Activated naive CD8-positive, alpha-beta T cell (primary cell): ENCODE data around the gene CCDC167.
"Not testable (repeated sequence)": the region's sequence is repeated elsewhere in the genome, so short reads cannot be mapped to it uniquely, and the experiment has no call there.

Experiments used
- H3K27ac Mint-ChIP-seq: one replicate; pipeline ENCODE4 v1.8.0; 2021; ENCODE audit warnings: mixed read lengths
- H3K27me3 Mint-ChIP-seq: one replicate; pipeline ENCODE4 v1.8.0; 2021; ENCODE audit warnings: mixed read lengths
- H3K36me3 Mint-ChIP-seq: one replicate; pipeline ENCODE4 v1.8.0; 2021; ENCODE audit warnings: mixed read lengths
- H3K4me1 Mint-ChIP-seq: one replicate; pipeline ENCODE4 v1.8.0; 2021; ENCODE audit warnings: low read depth, mixed read lengths
- H3K4me3 Mint-ChIP-seq: one replicate; pipeline ENCODE4 v1.8.0; 2021; ENCODE audit warnings: mild to moderate bottlenecking, mixed read lengths
- H3K9me3 Mint-ChIP-seq: one replicate; pipeline ENCODE4 v1.8.0; 2021; ENCODE audit warnings: low read depth, mixed read lengths

The CCDC167 gene

GRCh38 chr6:37507077-37507476, 7.4 kb upstream of the CCDC167 start:
- H3K36me3 Mint-ChIP-seq, result no peaks in the 10 kb centered on the region
- no peaks in the 10 kb centered on the region for H3K27me3 Mint-ChIP-seq
- H3K4me3 Mint-ChIP-seq, result no peak overlapping the region
- H3K9me3 Mint-ChIP-seq, result no peaks in the 10 kb centered on the region
- peak overlapping the region; percentile 68 for H3K27ac Mint-ChIP-seq
- peaks cover 79% of the 10 kb centered on the region for H3K4me1 Mint-ChIP-seq

GRCh38 chr6:37506479-37506878, 6.8 kb upstream of the CCDC167 start:
- no peaks in the 10 kb centered on the region for H3K36me3 Mint-ChIP-seq
- H3K9me3 Mint-ChIP-seq, result no peaks in the 10 kb centered on the region
- H3K27ac Mint-ChIP-seq, result peak overlapping the region; percentile 68
- H3K27me3 Mint-ChIP-seq, result no peaks in the 10 kb centered on the region
- no peak overlapping the region for H3K4me3 Mint-ChIP-seq
- peaks cover 81% of the 10 kb centered on the region for H3K4me1 Mint-ChIP-seq

- H3K4me3 Mint-ChIP-seq, result peak overlapping the region; percentile 13
- peak overlapping the region; percentile 94 for H3K27ac Mint-ChIP-seq
- peaks cover 89% of the 10 kb centered on the region for H3K4me1 Mint-ChIP-seq
- H3K27me3 Mint-ChIP-seq, result no peaks in the 10 kb centered on the region
- H3K9me3 Mint-ChIP-seq, result no peaks in the 10 kb centered on the region
- H3K36me3 Mint-ChIP-seq, result no peaks in the 10 kb centered on the region
Observed at GRCh38 chr6:37504024-37504423, 4.3 kb upstream of the CCDC167 start.

GRCh38 chr6:37503309-37503965, 3.7 kb upstream of the CCDC167 start:
- Mint-ChIP-seq H3K9me3 (no peaks in the 10 kb centered on the region), H3K36me3 (no peaks in the 10 kb centered on the region), H3K27me3 (no peaks in the 10 kb centered on the region), H3K4me3 (peak overlapping the region; percentile 66), H3K27ac (peak overlapping the region; percentile 94), H3K4me1 (peaks cover 89% of the 10 kb centered on the region)

- Mint-ChIP-seq H3K36me3 (no peaks in the 10 kb centered on the region), H3K27ac (peak overlapping the region; percentile 94), H3K4me3 (peak overlapping the region; percentile 66), H3K4me1 (peaks cover 87% of the 10 kb centered on the region), H3K9me3 (no peaks in the 10 kb centered on the region), H3K27me3 (no peaks in the 10 kb centered on the region)
Observed at GRCh38 chr6:37502703-37503291, 3.1 kb upstream of the CCDC167 start.

GRCh38 chr6:37501632-37502491, 2.2 kb upstream of the CCDC167 start:
- Mint-ChIP-seq H3K4me3 (peak overlapping the region; percentile 66), H3K27ac (peak overlapping the region; percentile 94), H3K4me1 (peaks cover 88% of the 10 kb centered on the region), H3K9me3 (no peaks in the 10 kb centered on the region), H3K27me3 (no peaks in the 10 kb centered on the region), H3K36me3 (peaks cover under 1% of the 10 kb centered on the region)

GRCh38 chr6:37500904-37501303, 1.2 kb upstream of the CCDC167 start:
- H3K27me3 Mint-ChIP-seq, H3K9me3 Mint-ChIP-seq, H3K36me3 Mint-ChIP-seq: not testable (repeated sequence)
- H3K4me3 Mint-ChIP-seq, result peak overlapping the region; percentile 9
- H3K27ac Mint-ChIP-seq, result peak overlapping the region; percentile 50
- peaks cover 87% of the 10 kb centered on the region for H3K4me1 Mint-ChIP-seq

GRCh38 chr6:37500294-37500608, 558 bp upstream of the CCDC167 start:
- no peaks in the 10 kb centered on the region for H3K9me3 Mint-ChIP-seq
- no peaks in the 10 kb centered on the region for H3K27me3 Mint-ChIP-seq
- H3K4me1 Mint-ChIP-seq, result peaks cover 87% of the 10 kb centered on the region
- H3K4me3 Mint-ChIP-seq, result peak overlapping the region; percentile 99
- H3K36me3 Mint-ChIP-seq, result peaks cover 2% of the 10 kb centered on the region
- H3K27ac Mint-ChIP-seq, result peak overlapping the region; percentile 98

- Mint-ChIP-seq H3K9me3 (no peaks in the 10 kb centered on the region), H3K36me3 (peaks cover 4% of the 10 kb centered on the region), H3K4me1 (peaks cover 80% of the 10 kb centered on the region), H3K27me3 (no peaks in the 10 kb centered on the region), H3K4me3 (peak overlapping the region; percentile 21), H3K27ac (peak overlapping the region; percentile 41)
Observed at GRCh38 chr6:37496951-37497885, 2.5 kb downstream of the CCDC167 start.

GRCh38 chr6:37495244-37495934, 4.3 kb downstream of the CCDC167 start:
- Mint-ChIP-seq H3K9me3 (no peaks in the 10 kb centered on the region), H3K27ac (peak overlapping the region; percentile 93), H3K36me3 (peaks cover 4% of the 10 kb centered on the region), H3K4me1 (peaks cover 82% of the 10 kb centered on the region), H3K27me3 (no peaks in the 10 kb centered on the region), H3K4me3 (peak overlapping the region; percentile 72)

GRCh38 chr6:37493661-37493995, 6.1 kb downstream of the CCDC167 start:
- Mint-ChIP-seq H3K27ac (no peak overlapping the region), H3K4me1 (peaks cover 80% of the 10 kb centered on the region), H3K9me3 (no peaks in the 10 kb centered on the region), H3K36me3 (peaks cover 4% of the 10 kb centered on the region), H3K4me3 (no peak overlapping the region), H3K27me3 (no peaks in the 10 kb centered on the region)

- no peak overlapping the region for H3K4me3 Mint-ChIP-seq
- peaks cover 6% of the 10 kb centered on the region for H3K36me3 Mint-ChIP-seq
- H3K27ac Mint-ChIP-seq, result peak overlapping the region; percentile 68
- no peaks in the 10 kb centered on the region for H3K9me3 Mint-ChIP-seq
- H3K4me1 Mint-ChIP-seq, result peaks cover 81% of the 10 kb centered on the region
- H3K27me3 Mint-ChIP-seq, result no peaks in the 10 kb centered on the region
Observed at GRCh38 chr6:37492991-37493660, 6.6 kb downstream of the CCDC167 start.

GRCh38 chr6:37492236-37492972, 7.3 kb downstream of the CCDC167 start:
- Mint-ChIP-seq H3K27me3 (no peaks in the 10 kb centered on the region), H3K4me1 (peaks cover 81% of the 10 kb centered on the region), H3K27ac (peak overlapping the region; percentile 68), H3K9me3 (no peaks in the 10 kb centered on the region), H3K36me3 (peaks cover 6% of the 10 kb centered on the region), H3K4me3 (no peak overlapping the region)
